ENCODE results near the gene RNF141.

The RNF141 gene

GRCh38 chr11:10503221-10503620, 37.8 kb downstream of the RNF141 start:
- TF ChIP-seq CTCF (conservative IDR thresholded peaks at IDR 0.05), result no peak
- H3K27ac ChIP-seq, result no peak overlapping the region

DNA sequence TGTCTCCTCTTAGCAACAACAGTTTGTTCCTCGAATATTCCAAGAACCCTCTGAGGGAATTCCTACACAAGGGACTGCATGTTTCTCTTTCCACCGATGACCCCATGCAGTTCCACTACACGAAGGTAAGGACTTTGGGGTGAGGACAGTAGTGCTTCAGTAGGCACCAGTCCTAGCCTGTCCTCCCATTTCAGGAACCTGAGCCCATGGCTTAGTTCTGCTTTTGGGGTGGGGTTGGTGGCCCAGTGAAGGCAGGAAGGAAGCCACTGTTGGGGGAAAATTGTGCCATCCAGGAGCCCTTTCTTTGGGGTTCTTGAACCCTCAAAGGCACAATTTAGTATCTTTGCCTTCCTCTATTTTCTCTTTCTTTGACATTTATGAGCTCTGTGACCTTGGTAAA, 38.2 kb downstream of the RNF141 start:
- H3K27ac ChIP-seq, result no peak overlapping the region
- no peak for TF ChIP-seq CTCF (conservative IDR thresholded peaks at IDR 0.05)

DNA sequence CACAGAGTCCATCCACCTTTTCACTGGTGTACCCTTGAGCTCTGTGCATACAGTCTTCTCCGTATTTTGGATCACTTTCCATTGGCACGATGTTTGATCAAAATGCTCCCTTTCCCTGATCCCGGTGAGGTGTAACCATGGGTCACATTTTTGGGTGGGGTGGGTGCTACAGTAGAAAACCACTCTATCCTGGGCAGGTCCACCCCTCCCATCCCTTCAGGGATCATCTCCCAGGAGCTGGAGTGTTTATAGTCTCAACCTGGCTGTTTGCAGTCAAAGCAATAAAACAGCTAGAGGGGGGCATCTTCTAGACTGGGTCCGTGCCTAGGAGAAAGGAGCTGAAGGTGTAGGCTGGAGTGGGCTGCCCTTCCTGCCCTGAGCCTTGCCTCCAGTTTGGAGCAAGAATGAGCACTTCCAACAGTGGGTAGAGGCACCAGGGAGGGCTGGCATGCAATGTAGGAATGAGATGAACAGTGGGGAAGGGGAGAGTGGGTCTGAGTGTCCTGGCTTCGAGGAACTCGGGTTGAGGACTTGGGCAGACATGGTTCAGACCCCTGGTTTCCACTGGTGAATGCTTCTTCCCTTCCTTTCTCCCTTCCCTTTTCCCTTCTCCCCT, 38.8 kb downstream of the RNF141 start:
- no peak overlapping the region for H3K27ac ChIP-seq

DNA sequence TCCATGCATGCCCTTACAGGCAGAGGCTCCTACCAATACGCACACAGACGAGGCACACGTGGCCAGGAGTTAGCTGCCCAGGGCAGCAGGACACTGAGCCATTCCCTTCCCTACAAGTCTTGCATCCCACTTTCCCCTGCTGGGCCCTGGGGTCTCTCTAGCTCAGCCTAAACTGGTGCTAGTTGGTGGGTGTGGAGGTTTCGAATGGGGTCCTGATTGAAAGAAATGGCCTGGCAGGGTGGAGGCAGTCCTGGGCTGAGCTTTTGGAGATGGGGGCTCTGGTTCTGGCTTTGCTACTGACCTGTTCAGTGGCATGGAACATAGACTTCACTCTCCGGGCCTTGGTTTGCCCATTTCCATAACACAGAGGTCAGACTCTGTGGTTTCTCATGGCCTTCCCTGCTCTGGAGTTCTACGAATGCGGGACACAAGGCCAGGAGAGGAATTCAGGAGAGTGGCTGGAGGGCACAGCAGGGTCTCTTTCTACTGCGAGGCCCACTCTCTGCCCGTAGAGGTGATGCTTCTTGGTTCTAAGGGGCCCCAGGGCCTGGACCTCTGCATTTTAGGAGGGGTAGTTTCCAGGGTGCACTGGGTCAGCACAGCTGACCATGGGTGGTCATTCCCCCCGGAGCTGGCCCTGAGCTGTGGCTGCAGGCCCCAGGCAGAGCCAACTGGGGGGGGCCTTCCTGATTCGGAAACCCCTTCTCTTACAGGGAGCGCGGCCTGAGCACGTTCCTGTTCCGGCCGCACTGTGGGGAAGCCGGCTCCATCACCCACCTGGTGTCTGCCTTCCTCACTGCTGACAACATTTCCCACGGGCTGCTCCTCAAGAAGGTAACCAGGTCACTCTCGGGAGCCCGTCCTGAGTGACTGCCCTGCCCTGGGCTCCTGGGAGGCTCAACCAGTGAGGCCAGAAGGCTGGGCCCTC, 40.0 kb downstream of the RNF141 start:
- H3K27ac ChIP-seq, result no peak overlapping the region
- TF ChIP-seq CTCF (conservative IDR thresholded peaks at IDR 0.05), result no peak

More for the DNA sequence above, 38.8 kb downstream of the RNF141 start:
- TF ChIP-seq CTCF (conservative IDR thresholded peaks at IDR 0.05), result no peak

DNA sequence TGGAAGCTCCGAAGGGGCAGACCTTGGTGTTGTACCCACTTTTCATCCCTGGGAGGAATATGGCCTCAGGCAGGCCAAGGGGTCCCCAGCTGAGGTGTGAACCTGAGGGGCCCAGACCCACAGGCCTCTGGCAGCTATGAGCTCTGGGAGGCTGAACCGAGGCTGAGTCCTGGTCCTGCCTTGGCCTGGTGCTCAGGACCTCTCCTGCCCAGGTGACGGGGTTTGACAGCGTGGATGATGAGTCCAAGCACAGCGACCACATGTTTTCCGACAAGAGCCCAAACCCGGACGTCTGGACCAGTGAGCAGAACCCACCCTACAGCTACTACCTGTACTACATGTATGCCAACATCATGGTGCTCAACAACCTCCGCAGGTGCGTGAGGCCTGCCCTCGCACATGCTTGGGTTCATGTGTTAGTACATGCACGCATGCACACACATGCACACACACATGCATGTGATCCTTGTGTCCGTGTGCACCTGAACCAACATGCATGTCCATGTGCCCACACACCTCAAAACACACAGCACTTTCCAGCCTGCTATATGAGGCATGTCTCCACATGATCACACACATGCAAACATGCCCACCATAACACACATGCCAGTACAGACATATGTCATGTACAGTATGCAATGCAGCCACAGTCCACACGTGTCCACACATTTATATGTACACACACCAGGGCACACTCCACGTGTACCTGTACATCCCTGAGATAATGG, 40.9 kb downstream of the RNF141 start:
- H3K27ac ChIP-seq, result no peak overlapping the region
- TF ChIP-seq CTCF (conservative IDR thresholded peaks at IDR 0.05), result no peak

- no peak overlapping the region for H3K27ac ChIP-seq
- no peak for TF ChIP-seq CTCF (conservative IDR thresholded peaks at IDR 0.05)
These were observed 41.5 kb downstream of the RNF141 start for GRCh38 chr11:10499452-10499851.

Measured in VCaP (cell line).